ENCODE data around the gene SEPTIN7.

SEPTIN7 gene

GRCh38 chr7:35771776-35772175 lies 29.1 kb upstream of the SEPTIN7 start:
- Histone ChIP-seq H3K27ac (ENCODE audit: low read depth, low read length) (no peak overlapping the region), H3K4me1 (ENCODE audit: control insufficient read depth, insufficient read depth, low read length) (no peaks in the 10 kb centered on the region), H3K9ac (ENCODE audit: low read length) (no peak overlapping the region), H3K36me3 (ENCODE audit: control insufficient read depth, insufficient read depth, low read length) (no peaks in the 10 kb centered on the region), H3K27me3 (ENCODE audit: control insufficient read depth, insufficient read depth, low read length) (no peaks in the 10 kb centered on the region), H3K4me3 (ENCODE audit: low read length) (no peak overlapping the region)

DNA sequence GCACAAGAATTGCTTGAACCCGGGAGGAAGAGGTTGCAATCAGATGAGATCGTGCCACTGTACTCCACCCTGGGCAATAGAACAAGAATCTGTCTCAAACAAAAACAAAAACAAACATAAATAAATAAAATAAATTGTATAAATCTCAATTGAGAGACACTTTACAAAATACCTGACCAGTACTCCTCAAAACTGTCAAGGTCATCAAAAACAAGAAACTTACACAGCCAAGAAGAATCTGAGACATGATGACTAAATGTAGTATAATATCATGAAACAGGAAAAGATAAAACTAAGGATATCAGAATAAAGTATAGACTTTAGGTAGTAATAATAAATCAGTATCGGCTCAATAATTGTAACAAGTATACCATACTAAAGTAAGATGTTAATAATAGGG lies 26.9 kb upstream of the SEPTIN7 start:
- no peak overlapping the region for H3K4me3 ChIP-seq (ENCODE audit: low read length)
- no peak overlapping the region for H3K27ac ChIP-seq (ENCODE audit: low read depth, low read length)
- H3K4me1 ChIP-seq (ENCODE audit: control insufficient read depth, insufficient read depth, low read length) = no peaks in the 10 kb centered on the region

GRCh38 chr7:35776686-35777085 lies 24.2 kb upstream of the SEPTIN7 start:
- no peaks in the 10 kb centered on the region for H3K36me3 ChIP-seq (ENCODE audit: control insufficient read depth, insufficient read depth, low read length)
- H3K27me3 ChIP-seq (ENCODE audit: control insufficient read depth, insufficient read depth, low read length) = no peaks in the 10 kb centered on the region
- H3K9ac ChIP-seq (ENCODE audit: low read length) = no peak overlapping the region
- H3K27ac ChIP-seq (ENCODE audit: low read depth, low read length) = no peak overlapping the region
- no peak overlapping the region for H3K4me3 ChIP-seq (ENCODE audit: low read length)
- H3K4me1 ChIP-seq (ENCODE audit: control insufficient read depth, insufficient read depth, low read length) = no peaks in the 10 kb centered on the region

More for the DNA sequence above, 26.9 kb upstream of the SEPTIN7 start:
- no peak overlapping the region for H3K9ac ChIP-seq (ENCODE audit: low read length)
- H3K27me3 ChIP-seq (ENCODE audit: control insufficient read depth, insufficient read depth, low read length) = no peaks in the 10 kb centered on the region
- no peaks in the 10 kb centered on the region for H3K36me3 ChIP-seq (ENCODE audit: control insufficient read depth, insufficient read depth, low read length)

GRCh38 chr7:35777121-35777520 lies 23.7 kb upstream of the SEPTIN7 start:
- Histone ChIP-seq H3K9ac (ENCODE audit: low read length) (no peak overlapping the region), H3K36me3 (ENCODE audit: control insufficient read depth, insufficient read depth, low read length) (no peaks in the 10 kb centered on the region), H3K4me1 (ENCODE audit: control insufficient read depth, insufficient read depth, low read length) (no peaks in the 10 kb centered on the region), H3K4me3 (ENCODE audit: low read length) (no peak overlapping the region), H3K27ac (ENCODE audit: low read depth, low read length) (no peak overlapping the region), H3K27me3 (ENCODE audit: control insufficient read depth, insufficient read depth, low read length) (no peaks in the 10 kb centered on the region)

DNA sequence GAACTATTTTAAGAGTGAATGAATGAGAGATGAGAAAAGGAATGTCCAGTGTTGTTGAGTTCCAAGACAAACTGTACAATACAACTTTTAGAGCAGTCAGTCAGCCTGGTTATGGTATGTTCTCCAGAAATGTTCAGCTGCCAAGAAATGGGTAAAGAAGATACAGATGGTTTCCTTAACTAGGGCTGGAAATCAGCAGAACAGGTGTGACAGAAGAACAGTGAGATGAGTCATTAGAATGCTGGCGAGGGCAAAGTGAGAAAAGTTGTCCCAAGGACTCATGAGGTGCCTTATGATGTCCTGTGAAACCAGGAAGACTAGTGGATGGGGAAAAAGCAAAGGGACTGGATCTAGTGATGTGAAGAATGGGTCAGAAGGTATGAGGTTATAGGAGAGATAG lies 20.8 kb upstream of the SEPTIN7 start:
- Histone ChIP-seq H3K9ac (ENCODE audit: low read length) (no peak overlapping the region), H3K4me3 (ENCODE audit: low read length) (no peak overlapping the region), H3K36me3 (ENCODE audit: control insufficient read depth, insufficient read depth, low read length) (no peaks in the 10 kb centered on the region), H3K27ac (ENCODE audit: low read depth, low read length) (no peak overlapping the region), H3K27me3 (ENCODE audit: control insufficient read depth, insufficient read depth, low read length) (no peaks in the 10 kb centered on the region), H3K4me1 (ENCODE audit: control insufficient read depth, insufficient read depth, low read length) (no peaks in the 10 kb centered on the region)

DNA sequence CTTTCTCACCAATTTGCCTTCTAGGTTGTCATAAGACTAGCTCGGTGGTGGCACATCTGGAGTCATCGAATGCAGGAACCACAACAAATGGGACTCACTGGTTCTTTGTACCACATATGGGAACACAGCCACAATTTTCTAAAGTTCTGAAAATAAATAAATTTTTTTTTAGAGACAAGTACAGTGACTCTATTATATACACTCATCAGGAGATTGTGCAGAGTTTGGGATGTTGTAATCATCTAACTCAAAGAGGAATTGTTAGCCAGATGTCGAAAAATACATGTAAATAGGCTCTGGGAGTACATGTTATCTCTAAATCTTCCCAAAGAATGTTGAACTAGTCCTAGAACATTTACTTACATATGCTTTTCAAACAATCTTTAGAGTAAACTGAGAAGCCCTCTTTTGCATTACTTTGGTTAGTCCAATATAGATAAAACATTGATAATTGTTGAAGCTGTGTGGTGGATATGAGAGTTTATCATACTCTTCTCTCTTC lies 19.6 kb upstream of the SEPTIN7 start:
- no peak overlapping the region for H3K4me3 ChIP-seq (ENCODE audit: low read length)
- no peaks in the 10 kb centered on the region for H3K27me3 ChIP-seq (ENCODE audit: control insufficient read depth, insufficient read depth, low read length)
- H3K36me3 ChIP-seq (ENCODE audit: control insufficient read depth, insufficient read depth, low read length) = no peaks in the 10 kb centered on the region
- no peak overlapping the region for H3K27ac ChIP-seq (ENCODE audit: low read depth, low read length)
- no peak overlapping the region for H3K9ac ChIP-seq (ENCODE audit: low read length)
- H3K4me1 ChIP-seq (ENCODE audit: control insufficient read depth, insufficient read depth, low read length) = no peaks in the 10 kb centered on the region

GRCh38 chr7:35781767-35782515 lies 18.9 kb upstream of the SEPTIN7 start:
- Histone ChIP-seq H3K36me3 (ENCODE audit: control insufficient read depth, insufficient read depth, low read length) (no peaks in the 10 kb centered on the region), H3K4me1 (ENCODE audit: control insufficient read depth, insufficient read depth, low read length) (no peaks in the 10 kb centered on the region), H3K27me3 (ENCODE audit: control insufficient read depth, insufficient read depth, low read length) (no peaks in the 10 kb centered on the region), H3K4me3 (ENCODE audit: low read length) (no peak overlapping the region), H3K9ac (ENCODE audit: low read length) (no peak overlapping the region), H3K27ac (ENCODE audit: low read depth, low read length) (no peak overlapping the region)

GRCh38 chr7:35784332-35784731 lies 16.5 kb upstream of the SEPTIN7 start:
- Histone ChIP-seq H3K4me3 (ENCODE audit: low read length) (no peak overlapping the region), H3K27me3 (ENCODE audit: control insufficient read depth, insufficient read depth, low read length) (no peaks in the 10 kb centered on the region), H3K36me3 (ENCODE audit: control insufficient read depth, insufficient read depth, low read length) (no peaks in the 10 kb centered on the region), H3K27ac (ENCODE audit: low read depth, low read length) (no peak overlapping the region), H3K4me1 (ENCODE audit: control insufficient read depth, insufficient read depth, low read length) (no peaks in the 10 kb centered on the region), H3K9ac (ENCODE audit: low read length) (no peak overlapping the region)

GRCh38 chr7:35785250-35785649 lies 15.6 kb upstream of the SEPTIN7 start:
- H3K27ac ChIP-seq (ENCODE audit: low read depth, low read length) = no peak overlapping the region

DNA sequence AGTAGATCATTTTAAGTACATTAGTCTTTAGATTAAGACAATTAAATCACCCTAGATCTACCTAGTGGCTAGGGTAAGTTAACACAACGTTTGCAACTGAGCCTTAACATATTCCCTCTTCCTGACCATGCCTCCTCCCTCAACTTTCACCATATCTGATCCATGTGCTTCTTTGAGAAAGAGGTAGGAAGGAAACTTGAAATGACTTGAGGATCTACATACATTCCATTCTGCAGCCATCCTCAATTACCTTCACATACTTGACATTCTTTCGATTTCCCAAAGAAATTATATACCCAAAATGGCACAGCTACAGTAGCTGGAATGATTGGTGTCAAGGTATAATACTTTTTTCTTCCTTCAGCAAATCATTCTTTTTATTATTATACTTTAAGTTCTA lies 12.9 kb upstream of the SEPTIN7 start:
- Histone ChIP-seq H3K27me3 (ENCODE audit: control insufficient read depth, insufficient read depth, low read length) (no peaks in the 10 kb centered on the region), H3K36me3 (ENCODE audit: control insufficient read depth, insufficient read depth, low read length) (no peaks in the 10 kb centered on the region), H3K4me3 (ENCODE audit: low read length) (no peak overlapping the region), H3K4me1 (ENCODE audit: control insufficient read depth, insufficient read depth, low read length) (no peaks in the 10 kb centered on the region), H3K27ac (ENCODE audit: low read depth, low read length) (no peak overlapping the region), H3K9ac (ENCODE audit: low read length) (no peak overlapping the region)

More at GRCh38 chr7:35785250-35785649, 15.6 kb upstream of the SEPTIN7 start:
- no peaks in the 10 kb centered on the region for H3K36me3 ChIP-seq (ENCODE audit: control insufficient read depth, insufficient read depth, low read length)
- H3K4me1 ChIP-seq (ENCODE audit: control insufficient read depth, insufficient read depth, low read length) = no peaks in the 10 kb centered on the region
- H3K4me3 ChIP-seq (ENCODE audit: low read length) = no peak overlapping the region
- no peak overlapping the region for H3K9ac ChIP-seq (ENCODE audit: low read length)
- H3K27me3 ChIP-seq (ENCODE audit: control insufficient read depth, insufficient read depth, low read length) = no peaks in the 10 kb centered on the region

GRCh38 chr7:35792472-35792871 lies 8.4 kb upstream of the SEPTIN7 start:
- H3K27ac ChIP-seq (ENCODE audit: low read depth, low read length) = no peak overlapping the region
- no peaks in the 10 kb centered on the region for H3K36me3 ChIP-seq (ENCODE audit: control insufficient read depth, insufficient read depth, low read length)
- H3K4me3 ChIP-seq (ENCODE audit: low read length) = no peak overlapping the region
- no peaks in the 10 kb centered on the region for H3K4me1 ChIP-seq (ENCODE audit: control insufficient read depth, insufficient read depth, low read length)
- H3K27me3 ChIP-seq (ENCODE audit: control insufficient read depth, insufficient read depth, low read length) = no peaks in the 10 kb centered on the region
- no peak overlapping the region for H3K9ac ChIP-seq (ENCODE audit: low read length)

DNA sequence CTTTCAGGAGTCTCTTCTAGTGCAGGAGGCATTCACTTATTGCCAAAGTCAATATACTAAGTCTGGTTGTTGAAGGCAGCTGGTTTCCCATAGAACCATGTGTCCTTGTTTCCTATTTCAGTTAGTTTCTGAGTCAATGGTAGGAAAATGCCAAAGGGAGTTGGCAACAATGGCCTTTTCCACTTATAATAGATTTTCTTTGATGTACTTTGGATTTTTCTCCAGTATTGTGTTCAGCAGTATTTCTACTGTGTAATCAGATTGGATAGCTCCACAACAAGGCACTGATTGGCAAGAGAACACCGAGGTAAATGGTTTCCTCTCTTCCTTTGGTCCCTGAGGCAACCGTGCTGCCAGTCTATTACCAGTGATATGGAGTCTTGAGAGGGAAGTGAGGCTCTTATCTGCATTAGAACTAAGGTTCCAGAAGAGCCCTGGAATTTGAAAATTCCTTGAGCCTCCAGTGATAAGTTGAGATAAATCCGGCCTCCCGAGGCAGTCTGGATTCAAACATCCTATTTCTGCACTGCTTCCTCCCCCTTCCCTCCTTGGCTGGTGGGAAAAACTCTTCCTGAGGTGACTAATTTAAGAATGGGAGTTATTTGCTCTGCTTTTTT lies 7.9 kb upstream of the SEPTIN7 start:
- H3K27me3 ChIP-seq (ENCODE audit: control insufficient read depth, insufficient read depth, low read length) = no peaks in the 10 kb centered on the region
- no peak overlapping the region for H3K4me3 ChIP-seq (ENCODE audit: low read length)
- no peak overlapping the region for H3K9ac ChIP-seq (ENCODE audit: low read length)
- H3K4me1 ChIP-seq (ENCODE audit: control insufficient read depth, insufficient read depth, low read length) = no peaks in the 10 kb centered on the region
- H3K27ac ChIP-seq (ENCODE audit: low read depth, low read length) = no peak overlapping the region
- no peaks in the 10 kb centered on the region for H3K36me3 ChIP-seq (ENCODE audit: control insufficient read depth, insufficient read depth, low read length)

GRCh38 chr7:35797311-35797710 lies 3.5 kb upstream of the SEPTIN7 start:
- Histone ChIP-seq H3K4me3 (ENCODE audit: low read length) (no peak overlapping the region), H3K36me3 (ENCODE audit: control insufficient read depth, insufficient read depth, low read length) (no peaks in the 10 kb centered on the region), H3K9ac (ENCODE audit: low read length) (no peak overlapping the region), H3K27ac (ENCODE audit: low read depth, low read length) (no peak overlapping the region), H3K27me3 (ENCODE audit: control insufficient read depth, insufficient read depth, low read length) (no peaks in the 10 kb centered on the region), H3K4me1 (ENCODE audit: control insufficient read depth, insufficient read depth, low read length) (peaks cover 5% of the 10 kb centered on the region)

Measured in rectal smooth muscle tissue (tissue), 1 donor.